Medulla oblongata (tissue), 1 donor: ENCODE data around the gene ERGIC1.

Experiments used
- DNase-seq: peaks from one replicate; pipeline ENCODE4 v3.0.0-alpha.2; 2015; ENCODE audit errors: extremely low spot score

ERGIC1 gene

DNA sequence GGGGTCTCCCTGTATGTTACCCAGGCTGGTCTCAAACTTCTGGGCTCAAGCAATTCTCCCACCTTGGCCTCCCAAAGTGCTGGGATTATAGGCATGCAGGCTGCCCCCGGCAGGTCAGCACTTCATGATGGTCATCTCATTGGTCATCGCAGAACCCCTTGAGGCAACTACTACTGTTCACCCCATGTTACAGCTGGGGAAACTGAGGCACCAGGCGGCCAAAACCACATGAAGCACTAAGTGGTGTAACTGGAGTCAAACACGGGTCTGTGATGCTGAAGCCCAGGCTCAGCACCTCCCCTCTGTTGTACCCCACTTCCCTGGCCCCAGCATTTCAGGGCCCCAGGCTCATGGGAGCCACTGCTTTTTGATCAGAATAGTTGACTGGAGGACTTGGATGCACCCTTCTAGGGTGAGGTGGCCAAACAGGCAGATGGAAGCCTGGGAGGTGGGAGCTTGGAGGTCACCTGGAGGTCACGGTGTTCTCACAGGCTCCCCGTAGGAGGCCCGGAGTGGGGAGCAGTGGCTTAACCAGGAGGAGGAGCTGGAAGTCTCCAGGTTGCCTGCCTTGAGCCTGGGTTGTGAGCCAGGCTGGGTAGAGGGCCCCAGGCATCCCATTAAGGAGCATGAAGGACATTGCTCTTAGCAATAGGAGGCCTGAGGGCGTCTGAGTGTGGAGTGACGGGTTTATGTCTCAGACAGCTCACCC lies 67.9 kb downstream of the ERGIC1 start:
- no peak for DNase-seq

GRCh38 chr5:172902497-172903472 lies 68.7 kb downstream of the ERGIC1 start:
- DNase-seq = peak; percentile 63

GRCh38 chr5:172903790-172904189 lies 69.7 kb downstream of the ERGIC1 start:
- DNase-seq = no peak

- no peak for DNase-seq
Measured at GRCh38 chr5:172904312-172904642, 70.2 kb downstream of the ERGIC1 start.

GRCh38 chr5:172904643-172905345 lies 70.7 kb downstream of the ERGIC1 start:
- DNase-seq = peak; percentile 64

DNA sequence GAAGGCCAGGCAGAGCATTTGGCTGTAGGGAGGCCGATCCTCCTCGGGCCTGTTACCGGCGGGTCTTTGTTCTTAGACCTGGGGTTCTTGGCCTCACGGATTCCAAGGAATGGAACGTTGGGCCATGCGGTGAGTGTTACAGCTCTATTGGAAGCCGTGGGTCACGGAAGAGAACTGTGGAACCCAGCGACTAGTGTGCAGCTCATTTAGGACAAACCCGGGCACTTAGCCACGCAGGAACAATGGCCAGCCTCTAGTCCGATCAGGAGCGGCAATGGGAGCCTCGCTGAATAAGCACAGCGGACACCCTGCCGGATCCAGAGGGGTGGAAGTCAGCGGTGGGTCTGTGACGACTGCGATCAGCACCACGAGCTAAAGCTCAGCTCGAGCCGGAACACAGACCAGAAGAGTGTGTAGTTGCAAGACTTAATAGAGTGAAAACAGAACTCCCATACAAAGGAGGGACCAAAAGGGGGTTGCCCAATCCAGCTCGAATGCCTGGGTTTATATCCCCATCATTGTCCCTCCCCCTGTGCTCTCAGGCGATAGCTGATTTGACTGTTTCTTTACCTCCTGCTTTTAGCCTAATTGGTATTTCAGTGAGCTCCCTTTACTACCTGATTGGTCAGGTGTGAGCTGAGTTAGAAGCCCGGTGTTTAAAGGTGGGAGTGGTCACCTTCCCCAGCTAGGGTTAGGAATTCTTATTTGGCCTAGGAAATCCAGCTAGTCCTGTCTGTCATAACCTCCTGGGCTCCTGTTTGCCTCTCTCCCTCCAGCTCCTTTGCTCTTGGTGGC lies 71.5 kb downstream of the ERGIC1 start:
- DNase-seq = peak; percentile 85

- no peak for DNase-seq
Measured at GRCh38 chr5:172906436-172906835, 72.4 kb downstream of the ERGIC1 start.

GRCh38 chr5:172906888-172907287 lies 72.8 kb downstream of the ERGIC1 start:
- DNase-seq = no peak

DNA sequence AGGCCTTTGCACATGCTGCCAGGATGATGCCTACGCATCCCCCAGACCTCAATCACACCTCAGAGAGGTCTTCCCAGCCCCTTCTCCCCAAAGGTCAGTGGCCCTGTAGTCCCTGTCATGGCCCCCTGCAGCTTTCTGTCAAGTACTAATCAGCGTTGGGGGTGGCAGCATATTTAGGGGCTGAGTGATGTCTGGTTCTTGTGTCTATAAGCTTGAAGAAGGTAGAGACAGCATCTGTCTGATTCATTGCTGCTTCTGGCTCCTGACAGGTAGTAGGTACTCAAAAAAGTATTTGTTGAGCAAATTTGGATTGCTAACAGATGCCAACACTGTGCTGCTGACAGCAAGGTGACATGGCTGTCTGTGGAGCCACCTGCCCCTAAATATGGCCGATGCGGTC lies 73.6 kb downstream of the ERGIC1 start:
- DNase-seq = no peak

DNA sequence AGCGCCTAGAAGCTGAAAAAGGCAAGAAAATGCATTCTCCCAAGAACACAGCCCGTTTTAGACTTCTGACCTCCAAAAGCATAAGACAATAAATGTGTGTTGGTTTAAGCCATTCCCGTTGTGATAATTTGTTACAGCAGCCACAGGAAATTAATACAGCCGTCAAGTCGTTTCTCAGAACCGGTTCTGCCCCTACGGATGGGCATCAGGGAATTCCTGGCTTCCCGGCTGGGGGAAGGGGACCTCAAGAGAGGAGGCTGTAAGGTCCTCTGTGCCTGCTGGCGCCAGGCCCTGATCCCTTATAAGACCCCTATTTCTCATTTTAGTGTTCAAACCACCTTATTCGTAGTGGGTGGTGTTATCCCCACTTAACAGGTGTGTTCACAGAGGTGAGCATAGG lies 74.6 kb downstream of the ERGIC1 start:
- DNase-seq = no peak

DNA sequence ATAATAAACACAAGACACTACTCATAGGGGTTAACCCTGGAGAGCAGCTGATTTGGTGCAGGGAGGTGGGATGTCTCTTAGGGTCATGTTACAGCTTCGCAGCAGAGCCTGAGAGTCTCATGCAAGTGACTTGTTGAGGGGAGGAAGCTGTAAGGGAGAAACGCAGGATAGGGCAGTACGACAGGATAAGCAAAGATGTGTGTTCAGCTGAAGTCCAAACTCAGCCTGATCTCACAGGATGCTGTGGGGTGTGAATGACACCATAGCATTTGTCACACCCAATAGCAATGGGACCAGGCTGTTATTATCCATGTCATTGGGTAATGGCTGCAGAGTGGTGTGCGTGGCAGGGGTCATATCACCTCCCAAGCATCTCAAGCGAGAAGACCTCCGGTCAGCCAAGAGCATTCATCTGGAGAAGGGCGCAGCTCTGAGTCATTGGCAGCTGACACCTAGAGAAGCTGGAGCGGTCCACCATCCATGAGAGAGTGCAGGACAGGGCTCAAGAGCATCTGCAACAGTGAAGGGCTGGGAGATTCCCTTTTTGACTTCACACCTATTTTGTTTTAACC lies 76.0 kb downstream of the ERGIC1 start:
- DNase-seq = no peak

- DNase-seq = peak; percentile 37
Measured at GRCh38 chr5:172910828-172911627, 77.0 kb downstream of the ERGIC1 start.

- no peak for DNase-seq
Measured at GRCh38 chr5:172911628-172911880, 77.5 kb downstream of the ERGIC1 start.

DNA sequence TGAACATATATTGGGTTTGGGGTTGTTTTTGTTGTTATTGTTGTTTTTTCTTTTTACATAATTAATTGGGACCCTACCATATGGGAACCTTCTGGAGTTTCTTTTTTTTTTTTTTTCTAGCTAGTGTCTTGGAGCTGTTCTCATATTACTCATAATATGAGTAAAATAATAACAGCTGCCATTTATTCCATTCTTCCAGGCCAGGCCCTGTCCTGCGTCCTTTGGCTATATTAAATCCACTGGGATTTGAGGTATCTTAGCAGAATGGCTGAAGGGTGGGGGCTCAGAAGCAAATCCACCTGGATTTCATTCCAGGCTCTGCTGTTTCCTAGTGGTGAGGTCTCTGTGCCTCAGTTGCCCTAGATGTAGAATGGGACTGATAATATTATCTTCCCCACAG lies 77.9 kb downstream of the ERGIC1 start:
- no peak for DNase-seq

GRCh38 chr5:172913117-172913850 lies 79.2 kb downstream of the ERGIC1 start:
- DNase-seq = no peak

DNA sequence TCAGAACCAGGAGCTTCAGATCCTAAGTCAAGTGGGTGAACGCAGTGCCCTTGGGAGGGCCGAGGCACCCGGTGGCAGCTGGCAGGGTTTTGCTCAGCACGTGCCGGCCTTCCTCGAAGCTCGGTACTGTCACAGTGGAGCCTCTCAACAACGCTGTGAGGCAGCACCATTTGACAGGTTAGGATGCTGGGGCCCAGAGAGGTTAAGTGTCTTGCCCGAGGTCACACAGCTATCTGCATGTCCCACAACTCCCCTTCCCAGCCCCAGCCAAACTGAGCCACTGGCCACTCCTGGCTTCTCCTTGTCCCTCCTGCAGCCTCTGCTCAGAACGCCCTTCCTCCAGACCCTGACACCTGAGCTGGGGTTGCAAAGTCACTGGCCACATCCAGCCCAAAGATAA lies 81.5 kb downstream of the ERGIC1 start:
- no peak for DNase-seq

DNA sequence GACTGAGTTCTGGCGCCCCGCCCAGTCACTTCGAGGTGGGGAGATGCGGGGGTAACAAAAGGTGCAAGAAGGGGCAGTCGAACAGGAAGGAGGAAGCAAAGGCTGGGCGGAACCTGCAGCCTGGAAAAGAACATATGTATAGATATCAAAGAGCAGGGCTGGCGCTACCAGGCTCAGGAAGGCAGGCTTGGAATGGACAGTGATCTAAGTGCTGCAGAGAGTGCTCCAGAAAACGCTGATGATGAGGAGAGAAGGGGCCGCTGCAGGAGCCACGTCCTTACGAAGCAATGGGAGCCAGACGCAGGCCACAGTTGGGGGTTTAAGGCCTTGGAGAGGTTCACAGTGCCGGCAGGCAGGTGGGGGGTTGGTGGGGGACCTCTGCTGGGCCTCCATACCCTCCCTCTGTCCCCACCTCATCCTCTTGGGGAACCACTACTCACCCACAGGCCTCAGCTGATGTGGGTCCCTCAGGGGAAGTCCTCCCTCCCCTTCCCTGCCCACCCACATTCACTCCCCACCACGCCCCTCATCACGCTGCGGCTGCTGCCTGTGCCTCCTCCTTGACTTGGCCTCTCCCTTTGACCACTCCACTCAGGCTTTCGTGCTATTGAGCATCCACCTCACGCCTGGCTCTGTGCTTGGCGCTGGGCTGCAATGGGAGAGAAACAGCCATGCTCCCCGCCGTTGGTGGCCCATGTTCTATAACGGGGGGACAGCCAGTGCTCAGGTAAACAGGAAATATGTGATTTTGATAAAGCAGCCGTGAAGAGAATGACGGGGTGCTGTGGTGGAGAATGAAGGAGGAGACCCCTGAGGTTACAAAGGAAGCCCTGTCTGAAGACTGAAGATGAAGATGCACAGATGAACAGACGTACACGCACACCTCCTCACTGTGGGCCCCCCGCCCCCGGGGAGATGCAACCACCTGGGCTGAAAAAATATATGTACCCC lies 84.6 kb downstream of the ERGIC1 start:
- DNase-seq = no peak

DNA sequence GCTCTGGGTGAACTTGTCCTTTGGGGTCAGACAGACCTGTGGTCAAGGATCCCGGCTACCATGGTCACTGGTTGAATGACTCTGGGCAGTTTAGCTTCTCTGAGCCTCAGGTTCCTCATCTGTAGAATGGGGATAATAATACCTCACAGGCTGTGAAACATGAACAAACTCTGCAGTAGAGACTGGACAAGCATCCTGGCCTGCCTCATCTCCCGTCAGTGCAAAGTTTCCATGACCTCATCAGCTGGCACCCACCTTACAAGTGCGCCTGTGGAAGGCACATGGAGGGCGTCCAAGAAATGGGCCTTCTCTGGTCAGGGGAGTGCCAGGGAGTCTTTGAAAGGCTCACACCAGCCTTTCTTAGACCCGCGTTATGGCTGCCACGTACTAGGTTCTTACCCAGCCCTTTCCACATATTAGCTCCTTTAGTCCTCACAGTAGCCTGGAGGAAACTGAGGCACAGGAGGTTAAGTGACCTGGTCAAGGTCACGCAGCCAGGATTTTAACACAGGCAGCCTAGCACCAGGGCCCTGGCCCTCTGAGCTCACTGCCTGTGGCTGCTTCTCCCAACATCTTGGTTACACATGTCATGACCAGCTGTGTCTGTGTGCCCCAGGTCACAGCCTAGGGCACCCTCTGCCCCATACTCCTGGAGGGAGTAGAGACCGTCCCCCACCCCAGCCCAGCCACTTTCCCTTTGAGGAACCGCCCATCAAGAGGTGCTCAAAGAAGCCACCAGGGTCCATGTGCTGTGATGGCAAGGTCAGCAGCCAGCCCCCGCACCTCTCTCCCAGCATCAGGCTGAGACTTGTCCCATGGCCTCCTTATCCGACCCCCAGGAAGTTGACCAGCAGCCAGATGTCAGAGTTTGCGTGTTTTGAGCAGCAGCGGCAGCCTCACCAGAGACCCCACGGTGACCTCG lies 85.7 kb downstream of the ERGIC1 start:
- peak; percentile 48 for DNase-seq
